NCI-H2107 treated with DMSO at 0.1 percent for 48 hours (cell line): ENCODE results near the gene CBX7.

Source experiments
- DNase-seq: peaks from one replicate; lab custom pipeline; 2025; ENCODE audit not compliant: unreplicated experiment; lab: John Stamatoyannopoulos, UW

The CBX7 gene

GRCh38 chr22:39094717-39095389, 57.6 kb downstream of the CBX7 start:
- no peak for DNase-seq

- no peak for DNase-seq
Measured at GRCh38 chr22:39092111-39092862, 60.2 kb downstream of the CBX7 start.

GRCh38 chr22:39091126-39092081, 61.1 kb downstream of the CBX7 start:
- DNase-seq: no peak

- DNase-seq: no peak
Measured at GRCh38 chr22:39090426-39091064, 61.9 kb downstream of the CBX7 start.

- no peak for DNase-seq
Measured at GRCh38 chr22:39089928-39090327, 62.6 kb downstream of the CBX7 start.

GRCh38 chr22:39088685-39089032, 63.8 kb downstream of the CBX7 start:
- no peak for DNase-seq

GRCh38 chr22:39087881-39088684, 64.4 kb downstream of the CBX7 start:
- no peak for DNase-seq

- DNase-seq: no peak
Measured at GRCh38 chr22:39087098-39087497, 65.4 kb downstream of the CBX7 start.

GRCh38 chr22:39084666-39085065, 67.8 kb downstream of the CBX7 start:
- no peak for DNase-seq

GRCh38 chr22:39083212-39084165, 69.0 kb downstream of the CBX7 start:
- no peak for DNase-seq

GRCh38 chr22:39081598-39081997, 70.9 kb downstream of the CBX7 start:
- no peak for DNase-seq

- no peak for DNase-seq
Measured at GRCh38 chr22:39081016-39081415, 71.5 kb downstream of the CBX7 start.
